Measurements from ENCODE around the gene FBRS.

The FBRS gene

DNA sequence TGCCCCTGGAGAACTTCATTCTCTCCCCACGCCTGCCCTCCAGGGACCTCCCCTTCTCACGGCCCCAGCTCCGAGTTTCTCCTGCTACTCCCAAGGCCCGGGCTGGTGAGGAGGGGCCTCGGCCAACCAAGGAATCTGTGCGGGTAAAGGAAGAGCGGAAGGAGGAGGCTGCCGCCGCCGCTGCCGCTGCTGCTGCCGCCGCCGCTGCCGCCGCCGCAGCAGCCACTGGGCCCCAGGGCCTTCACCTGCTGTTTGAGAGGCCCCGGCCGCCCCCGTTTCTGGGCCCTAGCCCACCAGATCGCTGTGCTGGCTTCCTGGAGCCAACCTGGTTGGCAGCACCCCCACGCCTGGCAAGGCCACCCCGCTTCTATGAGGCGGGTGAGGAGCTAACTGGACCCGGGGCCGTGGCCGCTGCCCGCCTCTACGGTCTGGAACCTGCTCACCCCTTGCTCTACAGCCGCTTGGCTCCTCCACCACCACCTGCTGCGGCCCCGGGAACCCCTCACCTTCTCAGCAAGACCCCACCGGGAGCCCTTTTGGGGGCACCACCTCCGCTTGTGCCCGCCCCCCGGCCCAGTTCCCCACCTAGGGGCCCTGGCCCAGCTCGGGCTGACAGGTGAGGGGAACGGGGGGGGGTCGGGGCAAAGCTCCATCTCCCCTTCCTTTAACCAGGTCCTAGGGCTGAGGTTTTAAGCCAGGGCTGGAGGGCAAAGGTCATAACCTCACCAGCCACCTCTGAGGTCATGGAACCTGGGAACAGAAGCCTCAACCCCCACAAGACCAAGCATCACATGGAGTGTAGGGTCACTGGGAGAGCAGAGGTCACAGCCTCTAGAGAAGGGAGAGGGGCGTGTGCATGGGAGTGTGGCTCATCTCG, 11.0 kb downstream of the FBRS start:
- TF ChIP-seq, protein P1, sequence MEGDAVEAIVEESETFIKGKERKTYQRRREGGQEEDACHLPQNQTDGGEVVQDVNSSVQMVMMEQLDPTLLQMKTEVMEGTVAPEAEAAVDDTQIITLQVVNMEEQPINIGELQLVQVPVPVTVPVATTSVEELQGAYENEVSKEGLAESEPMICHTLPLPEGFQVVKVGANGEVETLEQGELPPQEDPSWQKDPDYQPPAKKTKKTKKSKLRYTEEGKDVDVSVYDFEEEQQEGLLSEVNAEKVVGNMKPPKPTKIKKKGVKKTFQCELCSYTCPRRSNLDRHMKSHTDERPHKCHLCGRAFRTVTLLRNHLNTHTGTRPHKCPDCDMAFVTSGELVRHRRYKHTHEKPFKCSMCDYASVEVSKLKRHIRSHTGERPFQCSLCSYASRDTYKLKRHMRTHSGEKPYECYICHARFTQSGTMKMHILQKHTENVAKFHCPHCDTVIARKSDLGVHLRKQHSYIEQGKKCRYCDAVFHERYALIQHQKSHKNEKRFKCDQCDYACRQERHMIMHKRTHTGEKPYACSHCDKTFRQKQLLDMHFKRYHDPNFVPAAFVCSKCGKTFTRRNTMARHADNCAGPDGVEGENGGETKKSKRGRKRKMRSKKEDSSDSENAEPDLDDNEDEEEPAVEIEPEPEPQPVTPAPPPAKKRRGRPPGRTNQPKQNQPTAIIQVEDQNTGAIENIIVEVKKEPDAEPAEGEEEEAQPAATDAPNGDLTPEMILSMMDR (IDR thresholded peaks at IDR 0.05; ENCODE audit: low read depth, low read length, missing control alignments): no peak
- H3K36me3 ChIP-seq (replicated peaks): peaks cover 65% of the 10 kb centered on the region
- in situ Hi-C loops (cut with HindIII; ENCODE audit: low pct_ligation_motif_present, low sequenced_read_pairs): no loop called here
- no peak overlapping the region for H3K27ac ChIP-seq
- no peak overlapping the region for H3K4me3 ChIP-seq (ENCODE audit: low read depth, low read length)
- DNase-seq: no peak
- H3K27me3 ChIP-seq (replicated peaks): no peaks in the 10 kb centered on the region

DNA sequence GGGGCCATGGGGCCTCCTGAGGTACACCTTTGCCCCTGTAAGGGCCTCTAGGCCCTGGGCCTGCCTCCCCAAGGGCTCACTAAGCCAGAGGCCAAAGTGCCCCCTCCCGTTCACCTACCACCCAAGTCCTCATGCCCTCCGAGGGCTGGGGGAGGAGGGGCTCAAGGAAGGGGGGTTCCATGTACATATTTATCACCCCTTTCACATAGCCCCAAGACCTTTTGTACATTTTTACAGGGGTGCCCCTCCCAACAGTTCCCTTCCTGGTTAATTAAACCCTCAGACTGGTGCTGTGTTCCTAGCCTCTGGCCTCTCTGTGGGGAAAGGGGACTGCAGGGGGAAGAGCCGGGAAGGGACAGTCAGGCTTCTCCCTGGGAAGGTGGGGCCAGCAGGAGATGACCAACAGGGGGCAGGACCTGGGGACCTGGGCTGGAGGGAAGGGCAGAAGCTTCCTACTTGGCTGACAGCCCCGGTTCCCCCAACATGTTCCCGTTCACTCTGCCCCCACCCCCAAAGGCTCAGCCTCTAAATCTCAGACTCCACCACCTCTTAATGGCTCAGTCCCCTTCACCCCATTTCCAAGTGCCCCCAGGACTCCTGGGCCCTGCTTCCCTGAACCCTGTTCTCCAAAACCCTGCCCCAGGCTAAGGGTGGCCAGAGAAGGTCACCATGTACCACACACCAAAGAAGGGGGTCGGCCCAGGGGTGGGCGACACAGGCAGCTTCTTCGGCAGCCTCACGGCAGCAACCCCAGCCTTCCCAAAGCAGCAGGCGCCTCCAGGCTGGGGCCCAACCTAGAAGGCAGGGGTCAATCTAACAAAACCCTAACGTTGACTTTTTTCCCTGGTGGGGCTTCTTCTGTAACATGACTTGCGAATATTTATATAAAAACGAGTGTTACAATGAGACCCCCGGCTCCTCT, 11.9 kb downstream of the FBRS start:
- in situ Hi-C loops (cut with HindIII; ENCODE audit: low pct_ligation_motif_present, low sequenced_read_pairs): no loop called here
- peaks cover 57% of the 10 kb centered on the region for H3K36me3 ChIP-seq (replicated peaks)
- no peak for DNase-seq

DNA sequence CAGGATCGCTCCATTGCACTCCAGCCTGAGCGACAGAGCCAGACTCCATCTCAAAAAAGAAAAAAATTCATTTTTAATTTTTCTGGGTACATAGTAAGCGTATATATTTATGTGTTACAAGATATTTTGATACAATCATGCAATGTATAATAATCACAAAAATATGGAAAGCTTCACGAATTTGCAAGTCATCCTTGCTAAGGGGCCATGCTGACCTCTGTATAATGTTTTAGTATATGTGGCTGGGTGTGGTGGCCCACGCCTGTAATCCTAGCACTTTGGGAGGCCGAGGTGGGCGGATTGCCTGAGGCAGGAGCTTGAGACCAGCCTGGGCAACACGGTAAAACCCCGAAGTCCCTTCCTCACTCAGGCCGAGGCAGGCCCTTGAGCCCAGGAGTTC, 16.9 kb downstream of the FBRS start:
- DNase-seq: no peak
- no peak overlapping the region for H3K4me3 ChIP-seq (ENCODE audit: low read depth, low read length)
- H3K27ac ChIP-seq: no peak overlapping the region
- no peaks in the 10 kb centered on the region for H3K27me3 ChIP-seq (replicated peaks)
- TF ChIP-seq, protein P1 (IDR thresholded peaks at IDR 0.05; ENCODE audit: low read depth, low read length, missing control alignments): no peak
- H3K36me3 ChIP-seq (replicated peaks): peaks cover 9% of the 10 kb centered on the region
- in situ Hi-C loops (cut with HindIII; ENCODE audit: low pct_ligation_motif_present, low sequenced_read_pairs): no loop called here

More for the DNA sequence above, 11.9 kb downstream of the FBRS start:
- H3K27me3 ChIP-seq (replicated peaks): no peaks in the 10 kb centered on the region
- no peak overlapping the region for H3K4me3 ChIP-seq (ENCODE audit: low read depth, low read length)
- H3K27ac ChIP-seq: no peak overlapping the region
- TF ChIP-seq, protein P1 (IDR thresholded peaks at IDR 0.05; ENCODE audit: low read depth, low read length, missing control alignments): peak; percentile 10

GRCh38 chr16:30677931-30678585, 19.8 kb downstream of the FBRS start:
- Histone ChIP-seq H3K27me3 (replicated peaks) (no peaks in the 10 kb centered on the region), H3K36me3 (replicated peaks) (no peaks in the 10 kb centered on the region), H3K27ac (no peak overlapping the region), H3K4me3 (ENCODE audit: low read depth, low read length) (no peak overlapping the region)
- in situ Hi-C loops (cut with HindIII; ENCODE audit: low pct_ligation_motif_present, low sequenced_read_pairs): no loop called here
- TF ChIP-seq, protein P1 (IDR thresholded peaks at IDR 0.05; ENCODE audit: low read depth, low read length, missing control alignments): no peak
- no peak for DNase-seq

- TF ChIP-seq, protein P1 (IDR thresholded peaks at IDR 0.05; ENCODE audit: low read depth, low read length, missing control alignments): no peak
- Histone ChIP-seq H3K36me3 (replicated peaks) (no peaks in the 10 kb centered on the region), H3K27me3 (replicated peaks) (no peaks in the 10 kb centered on the region), H3K27ac (no peak overlapping the region), H3K4me3 (ENCODE audit: low read depth, low read length) (no peak overlapping the region)
- in situ Hi-C loops (cut with HindIII; ENCODE audit: low pct_ligation_motif_present, low sequenced_read_pairs): no loop called here
- DNase-seq: no peak
Measured at GRCh38 chr16:30678586-30678970, 20.3 kb downstream of the FBRS start.

Data from brain microvascular endothelial cell (primary cell).